GM19351 (cell line): Measurements from ENCODE around the gene ANAPC5.
"Not testable (repeated sequence)": the region's sequence is repeated elsewhere in the genome, so short reads cannot be mapped to it uniquely, and the experiment has no call there.

Source experiments
- ATAC-seq: cut with Tn5 transposase; IDR thresholded peaks from one replicate; pipeline ENCODE4 v1.9.1; 2021; ENCODE audit warnings: mild to moderate bottlenecking, moderate library complexity; ENCODE audit not compliant: unreplicated experiment

Gene ANAPC5

GRCh38 chr12:121287267-121287954, 64.8 kb downstream of the ANAPC5 start:
- no peak for ATAC-seq

GRCh38 chr12:121285856-121286255, 66.4 kb downstream of the ANAPC5 start:
- ATAC-seq, result no peak

GRCh38 chr12:121284551-121285390, 67.4 kb downstream of the ANAPC5 start:
- no peak for ATAC-seq

GRCh38 chr12:121283841-121284240, 68.4 kb downstream of the ANAPC5 start:
- ATAC-seq, result no peak

- no peak for ATAC-seq
Measured at GRCh38 chr12:121283388-121283787, 68.8 kb downstream of the ANAPC5 start.

- not testable (repeated sequence) for ATAC-seq
Measured at GRCh38 chr12:121282910-121283309, 69.3 kb downstream of the ANAPC5 start.

GRCh38 chr12:121282072-121282742, 70.0 kb downstream of the ANAPC5 start:
- ATAC-seq, result no peak

GRCh38 chr12:121281116-121281515, 71.1 kb downstream of the ANAPC5 start:
- not testable (repeated sequence) for ATAC-seq

- not testable (repeated sequence) for ATAC-seq
Measured at GRCh38 chr12:121280531-121280930, 71.7 kb downstream of the ANAPC5 start.

GRCh38 chr12:121279507-121279915, 72.7 kb downstream of the ANAPC5 start:
- ATAC-seq, result no peak

- no peak for ATAC-seq
Measured at GRCh38 chr12:121279071-121279375, 73.2 kb downstream of the ANAPC5 start.

- no peak for ATAC-seq
Measured at GRCh38 chr12:121278169-121279070, 73.8 kb downstream of the ANAPC5 start.

GRCh38 chr12:121277374-121277759, 74.8 kb downstream of the ANAPC5 start:
- ATAC-seq, result no peak

- ATAC-seq, result no peak
Measured at GRCh38 chr12:121274036-121274763, 78.0 kb downstream of the ANAPC5 start.

- no peak for ATAC-seq
Measured at GRCh38 chr12:121273364-121273896, 78.8 kb downstream of the ANAPC5 start.

- no peak for ATAC-seq
Measured at GRCh38 chr12:121267822-121268221, 84.4 kb downstream of the ANAPC5 start.

- ATAC-seq, result no peak
Measured at GRCh38 chr12:121264951-121265515, 87.2 kb downstream of the ANAPC5 start.

GRCh38 chr12:121264135-121264534, 88.1 kb downstream of the ANAPC5 start:
- ATAC-seq, result no peak

- ATAC-seq, result no peak
Measured at GRCh38 chr12:121263206-121263935, 88.8 kb downstream of the ANAPC5 start.
